Ovary (tissue), 9 donors: Measurements from ENCODE around the gene GPC3. TPM values are rescaled to one million over a fixed set of nuclear protein-coding genes. Genes with fewer than 3 reads are reported as not detected.
"Not testable (repeated sequence)": the region's sequence is repeated elsewhere in the genome, so short reads cannot be mapped to it uniquely, and the experiment has no call there.

Experiments used
- DNase-seq, 5 donors: peaks; one replicate each; pipeline ENCODE4 v3.0.0-alpha.2; 2019 to 2020
- H3K27ac ChIP-seq, 2 donors: fragments of 200-600 bp; one replicate each; pipeline versions ENCODE4 v1.5.1 to v1.8.0; 2019 to 2022
- H3K27me3 ChIP-seq: fragments of 200-600 bp; one replicate; pipeline ENCODE4 v1.8.0; 2022
- H3K36me3 ChIP-seq: fragments of 200-600 bp; sonication (generic); one replicate; pipeline ENCODE4 v1.5.1; 2019
- H3K4me1 ChIP-seq: one replicate; pipeline ENCODE4 v1.8.1; 2013; ENCODE audit warnings: mild to moderate bottlenecking, moderate library complexity; ENCODE audit not compliant: insufficient read depth
- H3K4me3 ChIP-seq: fragments of 200-600 bp; sonication (generic); one replicate; pipeline ENCODE4 v1.5.1; 2017
- H3K9me3 ChIP-seq, 2 donors: fragments of 200-600 bp in 1 of 2; sonication (generic) in 1 of 2; one replicate each; pipeline versions ENCODE4 v1.5.1 to v1.8.1; 2013 to 2019; ENCODE audit warnings: mild to moderate bottlenecking in 1 of 2, moderate library complexity in 1 of 2
- EP300 ChIP-seq: sonication (generic); formaldehyde crosslinking; IDR thresholded peaks from one replicate; pipeline ENCODE4 v1.6.1; 2017; ENCODE audit warnings: antibody characterized with exemption
- POLR2A ChIP-seq: fragments of 450-650 bp; IDR thresholded peaks from one replicate; pipeline ENCODE4 v1.6.1; 2017; ENCODE audit warnings: antibody characterized with exemption, mild to moderate bottlenecking, moderate library complexity
- WGBS, 3 donors: extraction: QIAGEN DNeasy Blood & Tissue Kit in 1 of 3; methylation state at CpG; one replicate each; pipeline versions ENCODE4 v1.1.5 to v1.1.7; 2013 to 2017; 5-methylcytosine and 5-hydroxymethylcytosine counted together
- intact Hi-C, 4 donors: fragments of 100-400 bp; cut with DNase I; formaldehyde crosslinking; loops; one replicate each; pipeline versions ENCODE4 v1.11.0 to v1.15.1; 2022 to 2023
- polyA plus RNA-seq, 2 donors: library from polyadenylated mRNA; stranded (reverse); fragments of 200-250 nt in 1 of 2; fragments of 350-450 nt in 1 of 2; fragmentation: Illumina TruSeq in 1 of 2; extraction: RNeasy Lipid Tissue Mini Kit (QIAGEN cat#74804) in 1 of 2; gene quantifications; one replicate each; pipeline ENCODE4 v1.2.3, GENCODE V29; 2013 to 2014
- total RNA-seq, 7 donors: library from RNA; depleted of rRNA in 2 of 7; stranded (reverse); fragments of >200 nt in 2 of 7; fragmentation: NEBNext Ultra II Directional in 3 of 7; extraction: Animal tissue kit (Norgen Biotek cat#: 25700) in 3 of 7; gene quantifications; one replicate each; pipeline versions ENCODE4 v1.1.0 to v1.2.4, GENCODE V29; 2016 to 2023
- TF ChIP-seq, protein P1 (sequence below), 3 donors: fragments of 450-650 bp in 2 of 3; fragments of 200-600 bp in 1 of 3; IDR thresholded peaks; one replicate each; pipeline versions ENCODE4 v1.5.1 to v1.8.0; 2016 to 2022; ENCODE audit warnings: antibody characterized with exemption in 3 of 3, mild to moderate bottlenecking in 1 of 3
- donor health status: DM: no; HTN: no; CAD: no; lungs with moderate emphysema.
- donor health status: DM: no; HTN: no; CAD: no.
- donor health status: Bipolar disorder and iron deficiency.
- donor health status: DM: yes; HTN: yes; CAD: no.
- donor health status: DM: no; HTN: no; CAD: no.
- donor health status: DM: yes; HTN: yes; CAD: no.

GPC3 gene
- total and polyA plus RNA-seq, 9 donors, result 4.5 to 91.8 (median 12.1) TPM

DNA sequence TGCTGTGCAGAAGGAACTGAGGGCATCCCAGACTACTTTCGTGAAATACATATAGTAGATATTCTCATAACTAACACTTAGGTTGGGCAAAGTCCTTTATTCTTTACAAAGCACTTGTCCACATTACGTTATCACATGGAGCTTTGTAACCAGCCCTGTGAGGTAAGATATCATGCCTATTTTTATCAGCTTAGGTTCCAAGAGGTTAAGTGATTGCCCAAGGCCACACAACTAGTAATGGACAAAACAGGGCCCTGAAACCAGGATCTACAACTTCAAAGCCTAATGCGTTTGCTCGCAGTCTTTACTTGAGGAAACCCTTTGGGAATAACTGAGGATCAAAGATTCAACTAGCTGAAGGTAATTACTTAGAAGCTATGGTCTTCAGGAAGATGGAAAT is 261.5 kb downstream of the GPC3 start:
- TF ChIP-seq, protein P1, sequence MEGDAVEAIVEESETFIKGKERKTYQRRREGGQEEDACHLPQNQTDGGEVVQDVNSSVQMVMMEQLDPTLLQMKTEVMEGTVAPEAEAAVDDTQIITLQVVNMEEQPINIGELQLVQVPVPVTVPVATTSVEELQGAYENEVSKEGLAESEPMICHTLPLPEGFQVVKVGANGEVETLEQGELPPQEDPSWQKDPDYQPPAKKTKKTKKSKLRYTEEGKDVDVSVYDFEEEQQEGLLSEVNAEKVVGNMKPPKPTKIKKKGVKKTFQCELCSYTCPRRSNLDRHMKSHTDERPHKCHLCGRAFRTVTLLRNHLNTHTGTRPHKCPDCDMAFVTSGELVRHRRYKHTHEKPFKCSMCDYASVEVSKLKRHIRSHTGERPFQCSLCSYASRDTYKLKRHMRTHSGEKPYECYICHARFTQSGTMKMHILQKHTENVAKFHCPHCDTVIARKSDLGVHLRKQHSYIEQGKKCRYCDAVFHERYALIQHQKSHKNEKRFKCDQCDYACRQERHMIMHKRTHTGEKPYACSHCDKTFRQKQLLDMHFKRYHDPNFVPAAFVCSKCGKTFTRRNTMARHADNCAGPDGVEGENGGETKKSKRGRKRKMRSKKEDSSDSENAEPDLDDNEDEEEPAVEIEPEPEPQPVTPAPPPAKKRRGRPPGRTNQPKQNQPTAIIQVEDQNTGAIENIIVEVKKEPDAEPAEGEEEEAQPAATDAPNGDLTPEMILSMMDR (IDR thresholded peaks at IDR 0.05), result no peak
- no peak for TF ChIP-seq POLR2A
- TF ChIP-seq EP300, result no peak
- Histone ChIP-seq H3K9me3 (no peaks in the 10 kb centered on the region), H3K4me3 (no peak overlapping the region), H3K36me3 (no peaks in the 10 kb centered on the region), H3K4me1 (no peaks in the 10 kb centered on the region), H3K27ac (no peak overlapping the region), H3K27me3 (no peaks in the 10 kb centered on the region)
- no peak for DNase-seq
- intact Hi-C loops, result no loop called here
- 83 to 90% (median 88%) methylated on average over 4 of the region's 4 CpGs for WGBS, 3 donors

DNA sequence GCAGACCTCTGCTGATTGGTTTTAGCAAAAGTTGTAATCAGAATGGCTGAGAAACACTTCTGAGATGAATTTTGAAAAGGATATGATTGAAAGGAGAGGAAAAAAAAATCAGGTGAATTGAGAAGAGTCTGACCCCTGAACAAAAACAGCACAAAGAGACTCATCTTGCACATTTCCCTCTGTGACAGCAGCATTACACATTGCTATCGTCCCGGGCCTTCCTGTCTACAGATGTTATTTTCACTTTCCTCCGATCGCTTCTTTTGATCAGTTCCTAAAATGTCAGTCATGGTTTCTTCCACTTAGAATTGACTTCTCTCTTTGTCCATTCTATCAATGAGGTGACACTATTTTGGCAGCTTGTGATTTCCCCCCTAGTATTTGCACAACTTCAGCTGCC is 262.6 kb downstream of the GPC3 start:
- DNase-seq, result no peak
- TF ChIP-seq, protein P1 (IDR thresholded peaks at IDR 0.05), result no peak
- no peak for TF ChIP-seq EP300
- TF ChIP-seq POLR2A, result no peak
- no peaks in the 10 kb centered on the region for H3K36me3 ChIP-seq
- intact Hi-C loops, result no loop called here
- H3K4me3 ChIP-seq, result no peak overlapping the region
- no peaks in the 10 kb centered on the region for H3K4me1 ChIP-seq
- H3K27ac ChIP-seq, result no peak overlapping the region
- H3K9me3 ChIP-seq, result no peaks in the 10 kb centered on the region
- H3K27me3 ChIP-seq, result no peaks in the 10 kb centered on the region
- 87 to 93% (median 89%) methylated on average over 4 of the region's 4 CpGs for WGBS, 3 donors

DNA sequence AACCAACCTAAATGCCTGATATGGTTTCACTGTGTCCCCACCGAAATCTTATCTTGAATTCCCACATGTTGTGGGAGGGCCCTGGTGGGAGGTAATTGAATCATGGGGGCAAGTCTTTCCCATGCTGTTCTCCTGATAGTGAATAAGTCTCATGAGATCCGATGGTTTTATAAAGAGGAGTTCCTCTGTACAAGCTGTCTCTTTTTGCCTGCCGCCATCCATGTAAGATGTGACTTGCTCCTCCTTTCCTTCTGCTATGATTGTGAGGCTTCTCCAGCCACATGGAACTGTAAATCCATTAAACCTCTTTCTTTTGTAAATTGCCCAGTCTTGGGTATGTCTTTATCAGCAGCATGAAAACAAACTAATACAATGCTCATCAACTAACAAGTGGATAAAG is 265.1 kb downstream of the GPC3 start:
- 81 to 88% (median 86%) methylated on average over 3 of the region's 3 CpGs for WGBS, 3 donors
- H3K4me3 ChIP-seq, H3K27me3 ChIP-seq, H3K27ac ChIP-seq, H3K36me3 ChIP-seq, H3K4me1 ChIP-seq, intact Hi-C loops, DNase-seq, H3K9me3 ChIP-seq: not testable (repeated sequence)

DNA sequence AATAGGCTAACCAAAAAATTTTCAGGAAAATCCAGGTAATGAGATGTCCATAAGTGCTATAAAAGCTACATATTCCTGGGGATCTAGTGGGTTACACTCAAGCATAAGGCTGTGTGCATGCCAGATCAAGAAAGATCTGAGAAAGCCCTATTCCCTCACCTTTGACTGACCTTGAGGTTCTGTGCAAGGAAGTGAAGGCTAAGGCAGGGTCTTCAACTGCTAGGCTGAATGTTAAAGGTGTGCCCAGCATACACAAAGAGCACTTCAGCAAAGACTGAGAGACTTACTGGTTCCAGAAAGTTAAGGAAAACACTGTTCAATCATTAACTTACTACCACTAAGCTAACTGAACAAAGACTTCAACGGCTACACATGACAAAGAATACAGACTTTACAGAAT is 269.7 kb downstream of the GPC3 start:
- TF ChIP-seq EP300, result no peak
- TF ChIP-seq POLR2A, result no peak
- TF ChIP-seq, protein P1 (IDR thresholded peaks at IDR 0.05), result no peak
- Histone ChIP-seq H3K36me3 (no peaks in the 10 kb centered on the region), H3K4me1 (no peaks in the 10 kb centered on the region), H3K27me3 (no peaks in the 10 kb centered on the region), H3K9me3 (no peaks in the 10 kb centered on the region), H3K4me3 (no peak overlapping the region), H3K27ac (no peak overlapping the region)
- no peak for DNase-seq
- intact Hi-C loops, result no loop called here
- WGBS, 3 donors, result 76 to 89% (median 83%) methylated on average over 1 of the region's 1 CpG

DNA sequence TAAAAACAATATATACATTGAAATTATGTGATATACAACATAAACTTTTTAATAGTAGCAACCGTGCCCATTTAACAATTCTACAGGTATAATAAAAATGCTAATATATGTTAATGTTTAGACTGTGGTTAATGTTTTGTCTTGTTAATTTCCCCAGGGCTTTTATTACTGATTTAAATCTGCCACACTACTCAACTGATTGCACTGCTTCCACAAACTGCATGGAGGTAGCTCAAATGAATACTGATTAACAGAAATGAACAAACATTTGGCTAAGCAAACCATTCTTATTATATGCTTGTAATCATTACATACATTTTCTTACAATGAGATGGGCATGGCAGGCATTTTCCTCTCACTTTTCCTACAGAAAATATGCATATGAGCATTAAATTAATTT is 275.9 kb downstream of the GPC3 start:
- H3K27me3 ChIP-seq, result no peaks in the 10 kb centered on the region
- H3K36me3 ChIP-seq, result no peaks in the 10 kb centered on the region
- TF ChIP-seq POLR2A (no peak), EP300 (no peak)
- TF ChIP-seq, protein P1 (IDR thresholded peaks at IDR 0.05), result no peak
- H3K9me3 ChIP-seq, result no peaks in the 10 kb centered on the region
- H3K4me3 ChIP-seq, result no peak overlapping the region
- no peak overlapping the region for H3K27ac ChIP-seq
- no peaks in the 10 kb centered on the region for H3K4me1 ChIP-seq
- 53 to 62% (median 60%) methylated on average over 1 of the region's 1 CpG for WGBS, 3 donors
- intact Hi-C loops, result no loop called here
- no peak for DNase-seq
